Occipital lobe (tissue), 2 donors: ENCODE data around the gene PARVA. TPM values are rescaled to one million over a fixed set of nuclear protein-coding genes. Genes with fewer than 3 reads are reported as not detected.

Experiments
- DNase-seq: peaks from one replicate; lab custom pipeline; 2025; lab: John Stamatoyannopoulos, UW
- total RNA-seq: library from RNA; depleted of rRNA; stranded (reverse); fragments of >200 nt; gene quantifications from one replicate; pipeline ENCODE4 v1.2.3, GENCODE V29; 2014

The PARVA gene
- total RNA-seq, 1 donor from 2014 or later = 5.6 TPM

DNA sequence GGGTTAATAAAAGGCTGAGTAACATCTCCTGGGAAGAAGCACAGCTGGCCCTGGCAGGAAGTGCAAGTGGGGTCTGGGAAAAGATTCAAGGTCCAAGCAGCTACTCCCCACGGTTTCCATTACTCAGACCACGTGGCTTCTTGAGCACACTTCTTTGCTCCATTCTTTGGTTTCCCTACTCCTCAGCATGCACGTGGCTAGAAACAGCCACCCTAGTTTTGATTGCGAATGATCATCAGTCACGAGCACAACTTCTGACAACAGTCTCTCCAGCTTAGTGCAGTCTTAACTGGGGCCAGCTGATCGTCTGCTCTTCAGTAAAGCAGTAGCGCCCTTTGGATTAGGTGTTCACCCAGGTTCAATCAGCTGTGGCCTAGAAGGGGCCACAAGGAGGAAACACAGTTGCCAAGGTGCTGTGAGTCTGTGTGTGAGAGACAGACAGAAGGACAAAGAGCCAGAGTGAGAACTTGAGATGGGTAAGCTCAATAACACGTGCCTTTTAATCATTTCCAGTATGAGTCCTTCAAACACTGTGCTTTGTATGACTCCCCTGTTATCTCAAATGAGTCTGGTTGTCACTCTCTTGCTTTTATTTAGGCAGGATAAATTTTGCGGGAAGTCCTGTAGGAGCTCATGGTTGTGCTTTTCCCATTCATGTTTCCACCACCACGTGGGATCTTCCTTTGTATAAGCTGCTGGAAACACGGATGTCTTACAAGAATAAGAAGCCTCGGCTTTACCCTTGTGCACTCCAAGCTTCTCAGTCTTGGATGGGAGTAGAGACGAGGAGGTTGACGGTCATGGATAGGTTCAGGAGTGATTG, 901 bp upstream of the PARVA start:
- DNase-seq = no peak

DNA sequence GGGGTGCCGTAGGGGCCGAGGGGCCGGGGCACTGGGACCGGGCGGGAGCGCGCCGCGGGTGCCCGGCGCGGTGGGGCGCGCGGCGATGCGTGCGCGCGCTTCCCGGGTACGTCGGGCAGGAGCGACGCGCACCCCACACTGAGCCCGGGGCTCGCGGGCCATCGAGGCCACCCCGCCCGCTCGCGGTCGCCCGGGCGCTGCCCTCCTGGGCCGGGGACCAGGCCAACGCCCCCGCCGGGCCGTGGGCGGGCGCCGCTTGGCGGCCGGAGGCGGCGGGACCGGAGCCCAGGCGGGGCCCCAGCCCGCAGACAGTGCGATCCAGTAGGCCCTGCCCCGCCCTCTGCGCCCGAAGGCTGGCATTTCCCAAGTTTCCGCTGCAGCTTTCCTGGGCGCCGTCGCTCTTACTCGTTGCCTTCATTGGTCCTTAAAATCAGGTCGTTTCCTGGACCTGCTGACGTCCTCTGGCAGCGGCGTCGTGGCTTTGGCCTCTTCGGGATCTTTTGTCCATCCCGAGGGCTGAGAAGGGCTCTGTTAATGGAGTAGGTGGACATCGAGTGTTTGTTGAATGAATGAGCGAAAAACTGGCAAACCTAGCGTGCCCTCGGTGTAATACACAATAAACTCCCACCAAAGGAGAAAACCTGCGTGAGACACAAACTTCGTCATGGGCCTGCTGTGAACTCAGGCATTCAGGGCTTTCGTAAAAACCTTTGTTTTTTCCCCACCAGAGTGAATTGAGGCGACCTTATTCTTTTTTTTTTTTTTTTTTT, 638 bp downstream of the PARVA start:
- DNase-seq = no peak

DNA sequence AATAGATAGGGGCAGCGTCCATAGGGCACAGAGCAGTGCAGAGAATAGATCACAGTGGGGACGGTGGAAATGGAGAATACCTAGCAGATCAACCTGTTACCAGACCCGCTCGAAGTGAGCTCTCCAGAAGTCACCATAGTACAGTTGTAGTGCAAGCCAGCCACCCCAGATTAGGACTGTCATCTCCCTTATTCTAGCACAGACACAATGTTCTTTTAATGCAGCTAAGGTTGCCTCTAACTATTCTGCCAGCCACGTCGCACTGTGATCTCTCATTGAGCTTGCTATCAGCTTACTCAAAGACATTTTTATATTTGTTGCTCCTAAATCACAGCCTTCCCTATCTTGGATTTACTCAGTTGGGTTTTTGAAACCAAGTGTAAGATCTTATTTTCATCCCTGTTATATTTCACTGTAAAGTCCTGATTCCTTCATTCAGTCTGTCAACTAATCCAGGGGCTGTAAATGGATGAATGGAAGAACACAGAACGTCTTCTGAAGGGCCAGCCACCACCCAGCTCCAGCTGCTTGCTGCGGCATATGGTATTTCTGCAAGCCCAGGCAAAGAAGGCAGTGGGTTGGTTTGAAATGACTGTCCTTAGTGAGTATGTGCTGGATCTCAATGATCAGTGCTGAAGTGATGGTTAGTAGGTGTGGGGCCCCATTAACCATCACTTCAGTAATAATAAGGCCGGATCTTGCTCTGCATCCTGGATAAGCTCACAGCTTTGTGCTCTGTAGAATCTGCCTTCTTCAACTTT, 3.4 kb downstream of the PARVA start:
- no peak for DNase-seq

DNA sequence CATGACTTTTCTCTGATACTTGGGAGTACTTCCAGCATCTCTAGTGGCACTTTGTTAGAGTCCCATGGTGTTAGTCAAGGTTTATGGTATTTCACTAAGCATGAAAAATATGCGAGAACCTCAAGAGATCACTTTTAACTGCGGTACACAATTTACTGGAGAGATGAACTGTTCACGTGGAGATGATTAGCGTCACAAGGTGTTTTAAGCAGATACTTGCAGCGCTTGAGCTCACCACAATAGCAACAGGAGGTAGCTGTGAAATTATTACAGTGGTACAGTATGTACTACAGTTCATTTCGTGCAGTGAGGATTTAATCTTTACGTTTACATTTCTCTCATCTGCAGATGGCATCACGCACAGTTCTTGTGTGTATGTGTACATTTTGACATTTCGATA, 4.5 kb downstream of the PARVA start:
- no peak for DNase-seq

DNA sequence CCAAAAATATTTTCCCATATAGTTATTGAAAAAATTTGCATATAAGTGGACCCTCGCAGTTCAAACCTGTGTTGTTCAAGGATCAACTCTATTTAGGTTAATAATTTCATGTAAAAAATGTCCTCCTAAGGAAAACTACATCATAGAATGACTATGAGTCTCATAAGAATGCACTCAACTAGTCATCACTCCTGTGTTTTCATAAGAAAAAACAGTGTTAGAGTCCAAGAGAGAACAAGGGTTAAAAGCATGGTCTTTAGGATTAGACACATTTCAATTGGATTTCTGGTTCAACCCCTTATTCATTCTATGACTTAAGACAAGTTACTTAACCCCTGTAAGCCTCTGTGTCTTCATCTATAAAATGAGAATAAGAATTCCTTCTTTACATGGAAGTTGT, 5.1 kb downstream of the PARVA start:
- no peak for DNase-seq

DNA sequence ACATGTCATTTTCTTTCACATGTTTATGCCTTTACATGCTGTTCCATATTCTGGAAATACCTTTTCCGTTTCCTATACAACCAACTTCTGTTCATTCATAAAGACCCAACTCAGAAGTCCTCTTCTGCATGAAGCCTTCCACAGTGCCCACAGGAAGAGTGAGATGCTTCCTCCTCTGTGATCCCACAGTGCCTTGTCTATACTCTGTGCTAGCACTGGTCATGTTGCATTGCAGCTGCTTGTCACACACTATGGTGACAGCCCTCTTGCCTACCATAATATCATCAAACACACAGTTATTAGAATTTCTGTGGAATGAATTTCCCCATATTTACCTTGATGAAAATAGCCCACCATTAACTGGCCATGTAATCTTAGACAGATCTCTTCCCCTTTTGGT, 8.9 kb downstream of the PARVA start:
- no peak for DNase-seq

DNA sequence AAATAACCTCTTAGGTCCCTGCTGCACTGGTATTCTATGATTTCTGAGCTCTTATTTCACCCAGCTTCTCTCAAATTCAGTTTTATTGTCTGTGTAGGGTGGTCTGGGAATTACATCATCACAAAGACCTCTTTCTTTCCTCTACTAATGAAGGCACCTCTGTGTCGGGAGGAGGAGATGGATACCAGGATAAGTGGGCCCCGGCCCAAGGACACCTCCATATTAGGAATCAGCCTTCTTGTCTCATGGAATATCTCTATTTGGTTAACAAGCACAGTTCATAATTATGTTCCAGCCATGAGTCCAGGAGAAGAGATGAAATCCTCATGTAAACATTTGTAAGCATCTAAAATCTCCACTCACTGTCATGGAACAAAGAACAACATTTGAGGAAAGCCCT, 9.4 kb downstream of the PARVA start:
- DNase-seq = no peak

DNA sequence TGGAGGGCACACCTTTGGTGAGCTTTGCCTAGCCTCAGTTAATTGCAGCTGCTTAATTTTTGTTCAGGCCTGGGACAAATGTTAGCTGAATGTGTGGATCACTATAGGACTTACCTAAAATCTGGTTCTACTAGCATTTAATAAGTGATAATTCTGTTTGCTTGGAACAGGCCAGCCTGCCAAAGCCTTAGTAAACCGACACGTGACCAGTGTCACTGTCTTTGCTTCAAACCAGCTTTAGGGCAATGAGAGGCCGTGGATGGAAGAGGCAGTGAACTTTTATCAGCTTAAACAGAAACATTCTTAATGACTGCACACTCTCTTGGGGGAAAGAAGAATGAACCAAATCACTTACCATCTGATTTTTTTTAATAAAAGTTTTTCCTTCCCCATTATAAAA, 10.8 kb downstream of the PARVA start:
- DNase-seq = no peak

DNA sequence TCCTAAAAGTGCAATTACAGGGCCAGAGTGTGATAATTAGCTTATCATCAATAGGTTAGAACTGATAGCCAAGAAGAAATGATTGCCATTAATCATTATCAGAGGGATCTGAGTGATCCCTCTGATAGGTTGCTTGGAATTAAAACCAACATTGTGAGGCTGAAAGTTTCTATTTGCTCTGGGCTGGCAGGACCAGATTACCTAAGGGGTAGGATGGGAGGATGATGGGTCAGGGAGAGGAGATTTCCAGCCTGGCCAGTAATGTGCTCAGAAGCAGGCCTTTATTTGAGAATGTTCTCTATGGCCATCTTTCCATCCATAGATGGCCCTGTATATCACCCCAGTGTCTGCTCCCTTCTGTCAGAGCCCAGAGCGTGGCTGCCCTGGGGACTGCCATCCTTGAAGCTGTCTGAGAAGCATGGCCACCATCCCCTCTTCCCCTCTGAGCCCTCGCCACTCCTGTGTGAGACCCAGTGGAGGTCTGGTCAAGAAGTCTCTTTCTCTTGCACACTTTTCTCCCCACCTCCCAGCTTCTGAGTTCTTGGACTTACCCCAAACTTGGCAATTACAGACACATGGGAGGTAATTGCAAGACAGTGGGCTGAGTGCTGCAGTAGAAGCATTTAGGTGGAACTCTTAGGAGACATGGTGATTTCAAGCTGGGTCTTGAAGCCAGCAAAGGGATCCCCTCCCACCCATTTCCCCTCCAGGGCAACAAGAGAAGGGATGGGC, 11.7 kb downstream of the PARVA start:
- no peak for DNase-seq

DNA sequence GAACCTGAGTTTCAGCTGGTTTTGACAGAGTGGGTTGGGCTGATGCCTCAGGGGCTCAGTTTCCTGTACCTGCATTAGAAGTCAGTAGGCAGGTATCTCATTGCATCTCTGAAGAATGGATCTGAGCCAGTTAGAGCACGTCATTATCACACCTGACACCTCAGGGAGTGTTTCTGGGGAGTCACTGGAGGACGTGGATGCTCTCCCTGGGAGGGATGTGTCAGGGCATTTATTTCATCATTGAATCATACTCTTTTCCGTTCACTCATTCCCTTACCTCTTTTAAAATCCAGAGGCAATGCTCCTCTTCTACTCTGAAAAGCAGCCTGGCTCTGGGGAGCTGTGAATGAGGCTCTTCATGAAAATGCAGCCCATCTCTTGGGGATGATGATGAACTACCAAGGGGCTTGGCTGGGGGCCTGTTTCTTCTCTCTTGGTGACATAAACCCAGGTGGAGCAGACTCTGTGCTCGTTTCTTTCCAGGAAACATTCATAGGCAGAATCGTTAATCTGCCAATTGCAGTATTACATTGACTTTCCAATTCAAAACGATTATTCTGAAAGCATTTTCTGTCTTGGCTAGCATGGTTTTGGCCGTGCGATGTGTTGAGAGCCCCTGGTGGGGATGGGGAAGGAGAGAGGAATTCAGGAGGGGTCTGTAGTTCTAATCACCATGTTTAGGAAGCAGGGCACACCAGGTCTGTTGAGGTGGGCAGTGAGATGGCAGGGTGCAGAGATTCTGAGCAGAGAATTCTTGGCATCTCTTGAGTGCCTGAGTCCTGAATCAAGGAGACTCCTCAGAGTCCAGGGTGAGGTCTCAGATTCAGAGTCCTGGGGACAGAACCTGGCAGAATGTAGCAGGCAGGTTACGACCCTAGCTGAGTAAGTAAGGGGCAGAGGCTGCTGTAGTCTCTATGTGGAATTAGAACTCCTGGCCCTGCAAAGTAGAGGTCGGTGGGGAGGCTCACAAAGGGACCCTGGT, 12.6 kb downstream of the PARVA start:
- DNase-seq = no peak

DNA sequence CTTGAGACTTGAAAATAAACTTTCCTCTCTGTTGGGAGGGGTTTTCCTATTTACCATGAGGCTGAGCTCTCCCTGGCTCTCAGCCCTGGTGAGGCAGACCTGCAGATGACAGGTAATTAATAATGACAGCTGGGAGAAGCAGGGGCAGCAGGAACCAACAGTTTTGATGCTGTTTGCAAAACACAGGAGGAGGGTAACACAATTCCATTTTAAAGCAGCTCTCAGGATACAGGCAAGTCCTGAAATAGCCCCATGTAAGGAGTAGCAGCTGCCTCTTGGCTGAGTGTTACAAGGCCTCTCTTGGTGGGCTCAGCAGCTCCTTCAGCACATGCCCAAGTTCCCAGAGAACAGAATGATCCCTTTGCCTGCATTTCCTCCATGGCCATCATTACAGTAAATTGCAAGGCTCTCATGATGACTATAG, 13.3 kb downstream of the PARVA start:
- DNase-seq = no peak

DNA sequence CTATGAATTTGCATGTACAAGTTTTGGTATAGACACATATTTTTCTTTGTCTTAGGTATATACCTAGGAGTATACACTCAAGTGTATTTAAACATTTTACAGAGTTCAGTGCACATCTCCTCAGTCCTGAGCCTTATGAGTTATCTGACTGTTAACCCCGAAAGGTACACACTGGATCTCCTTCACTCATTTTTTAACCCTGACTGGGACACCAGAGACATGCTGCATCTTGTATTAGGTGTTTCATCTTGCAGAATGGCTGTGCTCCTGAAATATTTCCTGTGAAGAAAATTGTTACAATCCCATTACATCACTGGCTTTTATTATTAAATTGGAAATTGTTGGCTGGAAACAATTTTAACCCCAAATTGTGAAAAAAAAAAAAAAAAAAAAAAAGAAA, 15.3 kb downstream of the PARVA start:
- no peak for DNase-seq

DNA sequence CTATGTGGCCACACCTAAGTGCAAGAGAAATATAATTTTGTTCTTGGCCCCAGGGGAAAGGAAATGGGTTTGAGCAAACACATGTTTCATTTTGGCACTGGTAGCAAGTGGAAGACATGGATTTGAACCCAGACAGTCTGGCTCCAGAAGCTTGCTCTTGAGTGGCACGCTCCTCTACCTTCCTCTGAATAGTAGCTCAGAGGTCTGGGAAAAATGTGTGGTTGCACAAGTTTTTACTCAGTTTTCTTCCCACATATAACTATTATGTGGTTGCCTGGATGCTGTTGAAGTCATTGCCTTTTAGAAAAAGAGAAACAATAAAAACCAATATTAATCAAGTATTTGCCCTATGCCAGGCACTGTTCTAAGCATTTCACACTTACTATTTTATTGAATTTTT, 16.3 kb downstream of the PARVA start:
- DNase-seq = no peak

DNA sequence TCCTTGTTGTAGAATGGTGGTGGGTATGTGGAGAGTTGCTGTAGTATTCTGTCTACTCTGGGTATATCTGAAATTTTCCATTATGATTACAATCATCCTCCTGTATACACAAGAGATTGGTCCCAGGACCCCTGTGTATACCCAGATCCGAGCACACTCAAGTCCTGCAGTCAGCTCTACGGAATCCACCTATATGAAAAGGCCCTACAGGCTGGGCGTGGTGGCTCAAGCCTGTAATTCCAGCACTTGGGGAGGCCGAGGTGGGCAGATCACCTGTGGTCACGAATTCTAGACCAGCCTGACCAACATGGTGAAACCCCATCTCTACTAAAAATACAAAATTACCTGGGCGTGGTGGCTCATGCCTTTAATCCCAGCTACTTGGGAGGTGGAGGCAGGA, 17.2 kb downstream of the PARVA start:
- no peak for DNase-seq

DNA sequence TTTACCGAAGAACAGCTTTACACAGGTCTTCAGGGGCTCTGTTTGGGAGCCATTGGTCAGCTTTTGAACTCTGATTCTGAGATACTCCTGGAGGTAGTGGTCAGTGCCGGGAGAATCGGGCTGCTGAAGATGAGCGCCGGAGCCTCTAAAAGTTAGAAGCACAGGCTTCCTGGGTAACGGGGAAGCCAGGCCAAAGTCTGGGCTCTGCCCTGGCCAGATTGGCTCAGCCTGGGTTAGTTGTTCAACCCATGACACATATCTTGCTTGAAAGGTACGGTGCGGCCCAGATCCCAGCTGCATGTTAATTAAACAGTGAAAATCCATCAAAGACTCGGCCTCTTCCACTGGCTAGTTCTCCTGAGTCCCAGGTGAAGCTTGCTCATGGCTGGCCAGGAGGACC, 18.0 kb downstream of the PARVA start:
- DNase-seq = no peak

DNA sequence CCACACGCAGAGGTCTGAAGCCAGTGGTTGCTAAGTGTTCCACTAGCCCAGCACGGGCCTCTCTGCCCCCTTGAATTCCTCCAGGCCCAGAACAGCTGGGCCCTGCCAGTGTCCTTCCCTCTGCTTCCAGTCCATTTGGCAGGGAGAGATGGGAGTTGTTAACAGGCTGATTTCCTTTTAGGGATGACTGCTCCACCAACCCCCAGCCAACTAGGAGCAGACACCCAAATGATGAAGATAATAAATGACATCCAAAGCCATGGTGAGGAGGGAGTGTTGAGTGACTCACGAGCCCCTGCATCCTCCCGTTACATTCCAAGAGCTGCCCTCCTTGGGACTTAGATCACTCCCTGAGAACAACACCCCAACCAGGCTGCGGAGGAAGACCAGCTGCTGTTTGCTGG, 20.6 kb downstream of the PARVA start:
- DNase-seq = no peak

DNA sequence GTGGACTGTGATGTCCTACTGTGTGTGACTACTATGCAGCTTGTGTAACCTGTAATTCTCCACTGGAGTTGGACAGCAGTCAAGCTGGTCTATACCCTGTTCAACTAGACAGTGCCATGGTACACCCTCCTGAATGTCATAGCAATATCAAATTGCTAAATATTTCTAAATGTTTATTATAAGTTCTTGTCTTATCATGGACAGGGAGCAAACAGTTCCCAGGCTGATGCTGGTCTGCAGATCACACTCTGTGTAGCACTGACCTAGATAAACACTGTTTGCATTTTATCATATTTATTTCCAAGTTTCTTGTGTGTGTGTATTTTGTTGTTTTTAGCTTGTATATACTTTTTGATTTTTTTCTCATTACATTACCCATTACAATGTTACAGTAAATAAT, 22.0 kb downstream of the PARVA start:
- DNase-seq = no peak

DNA sequence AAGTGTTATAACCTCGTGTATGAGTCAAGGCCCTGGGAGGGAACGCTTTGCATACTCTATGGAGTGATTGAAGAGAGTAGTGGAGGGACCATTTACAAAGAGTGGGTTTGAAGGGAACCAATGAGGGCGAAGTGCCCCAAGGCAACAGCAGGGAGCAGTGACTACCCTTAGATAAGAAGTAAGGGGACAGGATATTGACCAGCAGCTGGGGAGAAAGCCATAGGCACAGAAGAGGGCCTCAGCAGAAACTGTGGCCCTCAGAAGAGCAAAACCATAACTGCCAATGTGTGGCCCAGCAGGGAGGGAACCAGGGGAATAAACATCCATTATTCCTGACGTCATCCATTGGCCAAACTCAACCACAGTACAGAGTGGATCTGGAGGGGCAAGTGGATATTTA, 24.7 kb downstream of the PARVA start:
- no peak for DNase-seq

DNA sequence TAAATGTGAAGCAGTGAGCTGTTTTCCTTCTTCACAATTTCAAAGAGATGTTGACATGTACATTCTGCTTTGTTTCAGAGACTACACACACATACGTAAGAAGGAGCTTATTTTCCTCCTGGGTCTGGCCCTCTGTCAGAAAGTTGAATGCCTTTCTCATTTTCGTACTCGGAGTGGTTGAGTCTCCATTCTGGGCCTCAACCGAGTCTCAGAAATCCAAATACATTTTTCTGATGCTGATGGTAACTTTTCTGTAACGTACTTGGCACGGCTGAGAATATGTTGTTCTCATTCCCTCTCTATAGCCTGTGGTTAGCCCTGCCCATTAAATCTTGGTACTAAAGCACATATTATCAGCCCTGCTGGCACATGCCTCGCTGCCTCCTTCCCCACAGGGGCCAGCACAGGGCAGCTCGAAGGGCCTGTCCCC, 25.3 kb downstream of the PARVA start:
- no peak for DNase-seq
